Trophoblast cell (in vitro differentiated cells and primary cell): Measurements from ENCODE around the gene ODAD4.
A peak's percentile ranks its signal among the peaks of the same experiment; 100 is the strongest.

Source experiments
- DNase-seq, 2 donors: peaks; one replicate each; pipeline ENCODE4 v3.0.0-alpha.2; 2016
- H2AFZ ChIP-seq: 2 replicates; pipeline ENCODE4 v1.6.1; 2013; ENCODE audit warnings: low read length, moderate library complexity, mild to moderate bottlenecking; ENCODE audit not compliant: insufficient read depth, poor library complexity
- H2AK5ac ChIP-seq: 2 replicates; pipeline ENCODE4 v1.6.1; 2013; ENCODE audit warnings: mild to moderate bottlenecking, low read length
- H2BK120ac ChIP-seq: 2 replicates; pipeline ENCODE4 v1.6.1; 2013; ENCODE audit warnings: low read length, mild to moderate bottlenecking, moderate library complexity; ENCODE audit not compliant: insufficient read depth, poor library complexity
- H2BK12ac ChIP-seq: 2 replicates; pipeline ENCODE4 v1.6.1; 2013; ENCODE audit warnings: mild to moderate bottlenecking, low read length, moderate library complexity
- H2BK5ac ChIP-seq: 2 replicates; pipeline ENCODE4 v1.6.1; 2013; ENCODE audit warnings: low read length, low read depth, moderate library complexity, mild to moderate bottlenecking; ENCODE audit not compliant: poor library complexity
- H3K14ac ChIP-seq: 2 replicates; pipeline ENCODE4 v1.6.1; 2013; ENCODE audit warnings: mild to moderate bottlenecking, low read length
- H3K18ac ChIP-seq: 2 replicates; pipeline ENCODE4 v1.6.1; 2013; ENCODE audit warnings: mild to moderate bottlenecking, low read length
- H3K23ac ChIP-seq: 2 replicates; pipeline ENCODE4 v1.6.1; 2013; ENCODE audit warnings: low read length
- H3K27ac ChIP-seq: 2 replicates; pipeline ENCODE4 v1.5.1; 2013; ENCODE audit warnings: low read depth, mild to moderate bottlenecking, inconsistent platforms, low read length, moderate library complexity
- H3K27me3 ChIP-seq: 2 replicates; pipeline ENCODE4 v1.6.1; 2013; ENCODE audit warnings: inconsistent platforms, mild to moderate bottlenecking, low read length, moderate library complexity; ENCODE audit not compliant: insufficient read depth
- H3K36me3 ChIP-seq, 2 experiments: 1 replicate in 1 of 2; 2 replicates in 1 of 2; pipeline ENCODE4 v1.6.1; 2013; ENCODE audit warnings: low read length in 2 of 2, mild to moderate bottlenecking in 2 of 2, moderate library complexity in 1 of 2; ENCODE audit not compliant: insufficient read depth in 2 of 2, control insufficient read depth in 1 of 2
- H3K4ac ChIP-seq: 2 replicates; pipeline ENCODE4 v1.6.1; 2013; ENCODE audit warnings: low read depth, mild to moderate bottlenecking, low read length, moderate library complexity
- H3K4me1 ChIP-seq, 2 experiments: 1 replicate in 1 of 2; 2 replicates in 1 of 2; pipeline ENCODE4 v1.6.1; 2013; ENCODE audit warnings: low read length in 2 of 2, mild to moderate bottlenecking in 2 of 2, moderate library complexity in 1 of 2; ENCODE audit not compliant: insufficient read depth in 2 of 2, control insufficient read depth in 1 of 2
- H3K4me2 ChIP-seq: 2 replicates; pipeline ENCODE4 v1.6.1; 2013; ENCODE audit warnings: inconsistent platforms, mild to moderate bottlenecking, low read length, moderate library complexity
- H3K4me3 ChIP-seq: 2 replicates; pipeline ENCODE4 v1.5.1; 2013; ENCODE audit warnings: mild to moderate bottlenecking, low read depth, low read length, inconsistent platforms
- H3K79me1 ChIP-seq: one replicate; pipeline ENCODE4 v1.6.1; 2013; ENCODE audit warnings: low read length
- H3K79me2 ChIP-seq: 2 replicates; pipeline ENCODE4 v1.6.1; 2013; ENCODE audit warnings: low read length, mild to moderate bottlenecking; ENCODE audit not compliant: control insufficient read depth, insufficient read depth, poor library complexity
- H3K9ac ChIP-seq: 2 replicates; pipeline ENCODE4 v1.6.1; 2013; ENCODE audit warnings: mild to moderate bottlenecking, low read length
- H3K9me3 ChIP-seq: 2 replicates; pipeline ENCODE4 v1.6.1; 2013; ENCODE audit warnings: low read depth, mild to moderate bottlenecking, control low read depth, inconsistent platforms, low read length; ENCODE audit not compliant: insufficient read depth
- H4K12ac ChIP-seq: 2 replicates; pipeline ENCODE4 v1.6.1; 2013; ENCODE audit warnings: low read depth, mild to moderate bottlenecking, low read length, moderate library complexity
- H4K8ac ChIP-seq: 2 replicates; pipeline ENCODE4 v1.6.1; 2013; ENCODE audit warnings: low read depth, mild to moderate bottlenecking, low read length, moderate library complexity
- H4K91ac ChIP-seq: one replicate; pipeline ENCODE4 v1.6.1; 2013; ENCODE audit warnings: low read depth, mild to moderate bottlenecking, low read length, moderate library complexity
- whole genome bisulfite sequencing: extraction: QIAGEN DNeasy Blood & Tissue Kit; methylation state at CpG from one replicate; pipeline ENCODE4 v1.1.7; 2013; ENCODE audit warnings: missing lambda C conversion rate; ENCODE audit not compliant: insufficient read length, insufficient coverage; ENCODE audit errors: extremely low coverage; 5-methylcytosine and 5-hydroxymethylcytosine counted together

Gene ODAD4

DNA sequence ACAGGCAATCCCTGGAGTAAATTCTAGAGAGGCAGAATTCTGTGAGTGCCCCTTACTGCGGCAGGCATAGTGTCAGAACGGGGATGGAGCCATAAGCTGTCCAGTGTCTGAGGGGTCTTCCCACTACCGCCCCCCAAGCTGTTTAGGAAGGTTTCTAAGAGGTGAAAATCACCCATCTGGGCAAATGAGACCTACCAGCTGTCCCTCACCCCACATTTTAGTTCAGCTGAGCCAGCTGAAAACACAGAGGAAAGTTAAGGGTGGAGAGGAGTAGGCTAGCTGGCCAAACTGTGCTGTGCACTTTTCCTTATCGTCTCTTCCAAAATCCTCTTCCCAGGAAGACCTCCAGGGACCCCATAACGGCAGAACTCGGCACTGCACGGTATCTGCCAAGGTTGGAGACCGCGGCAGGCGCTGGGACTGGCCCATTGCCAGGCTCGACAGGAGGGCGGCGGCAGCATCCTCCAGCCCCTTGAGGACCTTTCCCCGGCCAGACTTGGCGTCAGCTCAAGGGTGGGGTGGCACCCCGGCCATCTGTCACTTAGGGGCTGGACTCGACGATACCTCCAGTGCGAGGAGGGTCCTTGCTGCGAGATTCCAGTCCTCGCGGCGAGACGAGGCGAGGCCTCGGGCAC is 12.6 kb upstream of the ODAD4 start:
- H3K9me3 ChIP-seq = no peaks in the 10 kb centered on the region
- peaks cover 22 to 36% of the 10 kb centered on the region in 2 experiments for H3K4me1 ChIP-seq
- peak overlapping the region; percentile 94 for H2AFZ ChIP-seq
- no peak overlapping the region for H2BK12ac ChIP-seq
- peak overlapping the region; percentile 85 for H3K9ac ChIP-seq
- no peak overlapping the region for H4K12ac ChIP-seq
- no peaks in the 10 kb centered on the region for H3K27me3 ChIP-seq
- no peak overlapping the region for H3K23ac ChIP-seq
- peaks cover 7 to 17% of the 10 kb centered on the region in 2 experiments for H3K36me3 ChIP-seq
- peak overlapping the region; percentile 83 for H3K18ac ChIP-seq
- peak overlapping the region; percentile 91 for H4K8ac ChIP-seq
- H3K4ac ChIP-seq = peak overlapping the region; percentile 95
- peak overlapping the region; percentile 98 for H2BK120ac ChIP-seq
- H3K4me3 ChIP-seq = peak overlapping the region; percentile 86
- H3K4me2 ChIP-seq = peak overlapping the region; percentile 85
- peak overlapping the region; percentile 94 for H4K91ac ChIP-seq
- DNase-seq = no peak
- no CpG with 5 or more reads among the region's 26 CpGs for WGBS
- peak overlapping the region; percentile 17 for H2AK5ac ChIP-seq
- H3K79me1 ChIP-seq = peaks cover 14% of the 10 kb centered on the region
- H3K14ac ChIP-seq = peak overlapping the region; percentile 97
- H3K27ac ChIP-seq = peak overlapping the region; percentile 75
- peaks cover 32% of the 10 kb centered on the region for H3K79me2 ChIP-seq
- H2BK5ac ChIP-seq = peak overlapping the region; percentile 99

DNA sequence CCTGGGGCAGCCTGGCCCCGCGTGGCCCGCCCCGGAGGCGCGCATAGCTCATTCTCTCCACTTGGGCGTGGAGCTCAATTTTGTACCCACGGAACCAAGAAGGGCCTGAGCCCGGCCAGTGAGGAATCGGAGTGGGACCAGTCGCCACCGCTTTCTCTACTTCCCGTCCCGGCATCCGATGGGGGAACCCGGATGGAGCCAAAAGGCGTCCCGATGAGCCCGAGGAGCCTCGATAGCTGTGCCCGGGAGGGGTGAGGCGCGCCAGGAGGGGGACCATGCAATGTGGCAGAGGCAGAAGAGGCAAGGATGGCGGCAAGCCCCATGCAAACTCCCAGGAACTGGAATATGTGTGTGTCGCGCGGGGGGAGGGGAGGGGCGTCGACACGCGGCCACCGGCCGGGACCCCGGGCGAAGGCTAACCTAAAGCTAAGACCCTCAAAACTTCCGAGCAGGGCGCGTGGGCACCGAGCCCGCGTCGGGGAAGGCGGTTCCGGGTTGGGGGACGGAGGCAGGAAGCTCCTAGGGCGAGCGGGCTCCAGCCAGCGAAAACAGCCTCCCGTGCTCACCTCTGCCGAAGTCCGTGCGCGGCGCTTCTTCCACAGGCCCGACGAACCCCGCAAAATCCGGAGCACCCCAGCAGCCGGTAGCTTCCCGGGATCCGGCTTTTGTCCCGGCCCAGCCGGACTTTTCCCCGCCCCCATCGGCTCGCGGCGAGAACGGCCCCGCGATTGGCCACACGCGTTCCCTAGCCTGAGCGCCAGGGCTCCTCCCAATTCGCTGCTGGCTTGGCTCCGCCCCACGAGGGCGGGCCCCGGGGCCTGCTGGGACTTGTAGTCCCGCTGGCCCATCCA is 11.9 kb upstream of the ODAD4 start, which contains the start of gene ACLY:
ACLY (minus strand) TSS at position 638 of the 851 bp plus-strand sequence. CDS start 5,078 bp downstream, outside the sequence.
- Histone ChIP-seq H3K23ac (peak within 1 kb of the TSS; percentile 41), H2AK5ac (peak within 1 kb of the TSS; percentile 17), H3K79me1 (peaks cover 14% of the 10 kb centered on the region), H3K36me3 (peaks cover 3 to 9% of the 10 kb centered on the region in 2 experiments), H3K79me2 (peaks cover 30% of the 10 kb centered on the region), H2BK12ac (no peak within 1 kb of the TSS), H4K12ac (peak within 1 kb of the TSS; percentile 96), H4K91ac (peak within 1 kb of the TSS; percentile 94), H4K8ac (peak within 1 kb of the TSS; percentile 91), H3K27ac (peak within 1 kb of the TSS; percentile 92), H3K9me3 (no peaks in the 10 kb centered on the region), H2AFZ (peak within 1 kb of the TSS; percentile 94), H3K4me2 (peak within 1 kb of the TSS; percentile 95), H3K9ac (peak within 1 kb of the TSS; percentile 85), H2BK120ac (peak within 1 kb of the TSS; percentile 98), H3K14ac (peak within 1 kb of the TSS; percentile 97), H3K4me1 (peaks cover 22 to 35% of the 10 kb centered on the region in 2 experiments), H3K4me3 (peak within 1 kb of the TSS; percentile 86), H2BK5ac (peak within 1 kb of the TSS; percentile 99), H3K27me3 (no peaks in the 10 kb centered on the region), H3K4ac (peak within 1 kb of the TSS; percentile 95), H3K18ac (peak within 1 kb of the TSS; percentile 83)
- no CpG with 5 or more reads among the region's 80 CpGs for WGBS
- peak; percentile 99 for DNase-seq

DNA sequence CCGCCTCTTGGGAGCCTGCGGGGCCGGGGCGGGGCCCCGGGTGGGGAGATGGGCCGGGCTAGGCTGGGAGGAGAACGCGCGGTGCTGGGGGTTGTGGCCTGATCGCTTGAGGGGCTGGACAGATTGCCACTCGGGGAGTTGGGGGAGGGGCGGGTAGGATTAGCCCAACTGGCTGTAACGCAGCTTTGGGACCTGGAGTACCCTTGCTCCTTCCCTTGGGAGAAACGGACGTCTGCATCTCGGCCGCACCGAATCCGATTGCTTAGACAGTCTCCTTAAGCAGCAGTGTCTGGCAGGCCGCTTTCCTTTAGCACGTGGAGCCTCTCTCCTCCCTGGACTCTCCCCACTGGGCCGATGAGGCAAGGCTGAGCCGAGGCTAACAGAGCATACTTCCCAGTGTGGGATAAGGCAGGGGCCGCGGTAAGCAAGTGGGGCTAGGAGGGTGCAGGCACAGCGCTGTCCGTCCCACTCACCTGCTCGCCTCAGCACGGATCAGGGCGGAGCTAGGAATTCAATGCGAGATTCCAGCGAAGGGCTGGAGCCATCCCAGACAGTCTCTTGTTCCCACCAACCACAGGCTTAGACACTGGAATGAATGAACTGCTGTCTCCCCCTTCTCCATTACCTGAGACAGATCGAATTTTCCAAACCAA is 11.1 kb upstream of the ODAD4 start:
- H3K79me1 ChIP-seq = peaks cover 14% of the 10 kb centered on the region
- no CpG with 5 or more reads among the region's 33 CpGs for WGBS
- H4K8ac ChIP-seq = peak overlapping the region; percentile 78
- H3K23ac ChIP-seq = no peak overlapping the region
- peaks cover 19 to 30% of the 10 kb centered on the region in 2 experiments for H3K4me1 ChIP-seq
- H4K91ac ChIP-seq = peak overlapping the region; percentile 90
- no peaks in the 10 kb centered on the region for H3K27me3 ChIP-seq
- H4K12ac ChIP-seq = peak overlapping the region; percentile 70
- H3K79me2 ChIP-seq = peaks cover 29% of the 10 kb centered on the region
- H2AK5ac ChIP-seq = no peak overlapping the region
- H2BK12ac ChIP-seq = no peak overlapping the region
- H3K27ac ChIP-seq = peak overlapping the region; percentile 92
- peak overlapping the region; percentile 46 for H3K14ac ChIP-seq
- peak overlapping the region; percentile 67 for H3K4me3 ChIP-seq
- H3K4me2 ChIP-seq = peak overlapping the region; percentile 95
- peak overlapping the region; percentile 17 for H2BK120ac ChIP-seq
- H2AFZ ChIP-seq = peak overlapping the region; percentile 46
- no peaks in the 10 kb centered on the region for H3K9me3 ChIP-seq
- H3K18ac ChIP-seq = peak overlapping the region; percentile 36
- H2BK5ac ChIP-seq = peak overlapping the region; percentile 77
- peaks cover 0 to 3% of the 10 kb centered on the region in 2 experiments for H3K36me3 ChIP-seq
- peak overlapping the region; percentile 28 for H3K9ac ChIP-seq
- peak; percentile 41 to 56 for DNase-seq
- H3K4ac ChIP-seq = peak overlapping the region; percentile 23
